Activated CD4-positive, alpha-beta T cell treated with anti-CD3 and anti-CD28 coated beads, Interleukin-2, amount 10 ng/mL, durations not matched to agents 7 days and 5 days (primary cell): Measurements from ENCODE around the gene ADGRG6. TPM values are rescaled to one million over a fixed set of nuclear protein-coding genes. Genes with fewer than 3 reads are reported as not detected.
A peak's percentile ranks its signal among the peaks of the same experiment; 100 is the strongest.

Source experiments
- CTCF ChIA-PET: fragments of 350-600 bp; sonication (Branson Sonifier 250); formaldehyde crosslinking; loops from one replicate; lab custom pipeline; 2021; ENCODE audit warnings: antibody characterized with exemption; lab: Charles Lee
- POLR2A ChIA-PET: fragments of 350-600 bp; sonication (Branson Sonifier 250); formaldehyde crosslinking; loops from one replicate; lab custom pipeline; 2021; ENCODE audit warnings: antibody characterized with exemption; lab: Charles Lee
- DNase-seq: peaks from one replicate; pipeline ENCODE4 v3.0.0-alpha.2; 2020
- H3K27ac Mint-ChIP-seq: one replicate; pipeline ENCODE4 v1.8.0; 2021; ENCODE audit warnings: mild to moderate bottlenecking, moderate library complexity, mixed read lengths
- H3K27me3 Mint-ChIP-seq: one replicate; pipeline ENCODE4 v1.8.0; 2021; ENCODE audit warnings: mixed read lengths
- H3K36me3 Mint-ChIP-seq: one replicate; pipeline ENCODE4 v1.8.0; 2021; ENCODE audit warnings: low read depth, mixed read lengths
- H3K4me1 Mint-ChIP-seq: one replicate; pipeline ENCODE4 v1.8.0; 2021; ENCODE audit warnings: mixed read lengths
- H3K4me3 Mint-ChIP-seq: one replicate; pipeline ENCODE4 v1.8.0; 2021; ENCODE audit warnings: mild to moderate bottlenecking, moderate library complexity, mixed read lengths
- H3K9me3 Mint-ChIP-seq: one replicate; pipeline ENCODE4 v1.8.0; 2021; ENCODE audit warnings: mixed read lengths
- total RNA-seq, 2 experiments: library from RNA; stranded (reverse); gene quantifications; one replicate each; pipeline ENCODE4 v1.2.3, GENCODE V29; 2021

ADGRG6 gene
- total RNA-seq, 2 experiments from 2014 or later: 0.35 to 0.52 TPM

- H3K4me3 Mint-ChIP-seq: no peak overlapping the region
- H3K27ac Mint-ChIP-seq: peak overlapping the region; percentile 32
- no peaks in the 10 kb centered on the region for H3K9me3 Mint-ChIP-seq
- POLR2A ChIA-PET: no interaction called here
- H3K4me1 Mint-ChIP-seq: peaks cover 15% of the 10 kb centered on the region
- no peaks in the 10 kb centered on the region for H3K36me3 Mint-ChIP-seq
- H3K27me3 Mint-ChIP-seq: peaks cover 6% of the 10 kb centered on the region
- DNase-seq: no peak
- CTCF ChIA-PET: interaction anchor here (0.6 kb wide), 1 partner anchor 166 kb away, joined by 4 read pairs; no protein-coding TSS in a partner anchor
Observed at GRCh38 chr6:142331601-142332000, 29.8 kb downstream of the ADGRG6 start.

GRCh38 chr6:142332393-142333098 lies 30.7 kb downstream of the ADGRG6 start:
- no peak for DNase-seq
- ChIA-PET POLR2A (no interaction called here), CTCF (no interaction called here)
- H3K27ac Mint-ChIP-seq: no peak overlapping the region
- peaks cover 10% of the 10 kb centered on the region for H3K27me3 Mint-ChIP-seq
- H3K9me3 Mint-ChIP-seq: no peaks in the 10 kb centered on the region
- no peak overlapping the region for H3K4me3 Mint-ChIP-seq
- no peaks in the 10 kb centered on the region for H3K36me3 Mint-ChIP-seq
- H3K4me1 Mint-ChIP-seq: peaks cover 15% of the 10 kb centered on the region

- no peak overlapping the region for H3K27ac Mint-ChIP-seq
- DNase-seq: no peak
Observed at GRCh38 chr6:142333431-142333830, 31.6 kb downstream of the ADGRG6 start.

GRCh38 chr6:142334294-142334693 lies 32.5 kb downstream of the ADGRG6 start:
- Mint-ChIP-seq H3K36me3 (no peaks in the 10 kb centered on the region), H3K9me3 (no peaks in the 10 kb centered on the region), H3K4me1 (peaks cover 15% of the 10 kb centered on the region), H3K4me3 (no peak overlapping the region), H3K27ac (no peak overlapping the region), H3K27me3 (peaks cover 9% of the 10 kb centered on the region)
- no peak for DNase-seq
- ChIA-PET CTCF (no interaction called here), POLR2A (no interaction called here)

More at GRCh38 chr6:142333431-142333830, 31.6 kb downstream of the ADGRG6 start:
- ChIA-PET POLR2A (no interaction called here), CTCF (no interaction called here)
- H3K4me1 Mint-ChIP-seq: peaks cover 15% of the 10 kb centered on the region
- H3K9me3 Mint-ChIP-seq: no peaks in the 10 kb centered on the region
- no peak overlapping the region for H3K4me3 Mint-ChIP-seq
- no peaks in the 10 kb centered on the region for H3K36me3 Mint-ChIP-seq
- H3K27me3 Mint-ChIP-seq: peaks cover 9% of the 10 kb centered on the region

GRCh38 chr6:142335415-142335814 lies 33.6 kb downstream of the ADGRG6 start:
- no peaks in the 10 kb centered on the region for H3K36me3 Mint-ChIP-seq
- no peak for DNase-seq
- peaks cover 14% of the 10 kb centered on the region for H3K4me1 Mint-ChIP-seq
- ChIA-PET CTCF (no interaction called here), POLR2A (no interaction called here)
- H3K9me3 Mint-ChIP-seq: no peaks in the 10 kb centered on the region
- no peak overlapping the region for H3K27ac Mint-ChIP-seq
- peaks cover 5% of the 10 kb centered on the region for H3K27me3 Mint-ChIP-seq
- H3K4me3 Mint-ChIP-seq: no peak overlapping the region

GRCh38 chr6:142336183-142336582 lies 34.4 kb downstream of the ADGRG6 start:
- Mint-ChIP-seq H3K4me3 (no peak overlapping the region), H3K4me1 (peaks cover 6% of the 10 kb centered on the region), H3K27ac (no peak overlapping the region), H3K27me3 (peaks cover 5% of the 10 kb centered on the region), H3K9me3 (no peaks in the 10 kb centered on the region), H3K36me3 (no peaks in the 10 kb centered on the region)
- DNase-seq: no peak
- ChIA-PET CTCF (no interaction called here), POLR2A (no interaction called here)

- Mint-ChIP-seq H3K4me1 (peaks cover under 1% of the 10 kb centered on the region), H3K36me3 (no peaks in the 10 kb centered on the region)
Observed at GRCh38 chr6:142336787-142337186, 35.0 kb downstream of the ADGRG6 start.

GRCh38 chr6:142339113-142339512 lies 37.3 kb downstream of the ADGRG6 start:
- H3K4me1 Mint-ChIP-seq: no peaks in the 10 kb centered on the region
- H3K27ac Mint-ChIP-seq: no peak overlapping the region
- DNase-seq: no peak
- CTCF ChIA-PET: no interaction called here
- POLR2A ChIA-PET: no interaction called here
- H3K4me3 Mint-ChIP-seq: no peak overlapping the region
- H3K9me3 Mint-ChIP-seq: no peaks in the 10 kb centered on the region
- H3K27me3 Mint-ChIP-seq: peaks cover 10% of the 10 kb centered on the region
- H3K36me3 Mint-ChIP-seq: no peaks in the 10 kb centered on the region

More at GRCh38 chr6:142336787-142337186, 35.0 kb downstream of the ADGRG6 start:
- ChIA-PET POLR2A (interaction anchor here (0.6 kb wide), 1 partner anchor 433 kb away, joined by 3 read pairs; no protein-coding TSS in a partner anchor), CTCF (interaction anchor here (0.6 kb wide), 1 partner anchor 1476 kb away, joined by 3 read pairs; no protein-coding TSS in a partner anchor)
- H3K27ac Mint-ChIP-seq: no peak overlapping the region
- H3K27me3 Mint-ChIP-seq: peaks cover 5% of the 10 kb centered on the region
- H3K9me3 Mint-ChIP-seq: no peaks in the 10 kb centered on the region
- no peak overlapping the region for H3K4me3 Mint-ChIP-seq
- DNase-seq: no peak

GRCh38 chr6:142339968-142340658 lies 38.3 kb downstream of the ADGRG6 start:
- peaks cover 15% of the 10 kb centered on the region for H3K27me3 Mint-ChIP-seq

GRCh38 chr6:142341855-142342330 lies 40.1 kb downstream of the ADGRG6 start:
- POLR2A ChIA-PET: no interaction called here
- Mint-ChIP-seq H3K27me3 (peaks cover 12% of the 10 kb centered on the region), H3K4me1 (no peaks in the 10 kb centered on the region), H3K4me3 (no peak overlapping the region), H3K27ac (no peak overlapping the region), H3K36me3 (no peaks in the 10 kb centered on the region), H3K9me3 (no peaks in the 10 kb centered on the region)
- DNase-seq: no peak
- CTCF ChIA-PET: no interaction called here

More at GRCh38 chr6:142339968-142340658, 38.3 kb downstream of the ADGRG6 start:
- Mint-ChIP-seq H3K36me3 (no peaks in the 10 kb centered on the region), H3K4me3 (no peak overlapping the region), H3K4me1 (no peaks in the 10 kb centered on the region), H3K27ac (no peak overlapping the region), H3K9me3 (no peaks in the 10 kb centered on the region)
- CTCF ChIA-PET: no interaction called here
- POLR2A ChIA-PET: no interaction called here
- DNase-seq: no peak

GRCh38 chr6:142342986-142343385 lies 41.2 kb downstream of the ADGRG6 start:
- Mint-ChIP-seq H3K27ac (no peak overlapping the region), H3K27me3 (peaks cover 10% of the 10 kb centered on the region), H3K4me3 (no peak overlapping the region), H3K9me3 (no peaks in the 10 kb centered on the region), H3K36me3 (no peaks in the 10 kb centered on the region), H3K4me1 (no peaks in the 10 kb centered on the region)
- ChIA-PET POLR2A (no interaction called here), CTCF (no interaction called here)
- no peak for DNase-seq

- H3K27me3 Mint-ChIP-seq: peaks cover 10% of the 10 kb centered on the region
- CTCF ChIA-PET: no interaction called here
Observed at GRCh38 chr6:142343938-142344337, 42.1 kb downstream of the ADGRG6 start.

GRCh38 chr6:142345261-142345660 lies 43.5 kb downstream of the ADGRG6 start:
- Mint-ChIP-seq H3K9me3 (peaks cover 2% of the 10 kb centered on the region), H3K27ac (no peak overlapping the region), H3K27me3 (peaks cover 10% of the 10 kb centered on the region), H3K36me3 (no peaks in the 10 kb centered on the region), H3K4me3 (no peak overlapping the region), H3K4me1 (no peaks in the 10 kb centered on the region)
- no peak for DNase-seq
- CTCF ChIA-PET: no interaction called here
- POLR2A ChIA-PET: no interaction called here

More at GRCh38 chr6:142343938-142344337, 42.1 kb downstream of the ADGRG6 start:
- no peaks in the 10 kb centered on the region for H3K4me1 Mint-ChIP-seq
- no peak for DNase-seq
- POLR2A ChIA-PET: no interaction called here
- H3K27ac Mint-ChIP-seq: no peak overlapping the region
- no peaks in the 10 kb centered on the region for H3K36me3 Mint-ChIP-seq
- H3K4me3 Mint-ChIP-seq: no peak overlapping the region
- H3K9me3 Mint-ChIP-seq: peaks cover 2% of the 10 kb centered on the region
